B cell (primary cell): ENCODE results near the gene DLGAP5. TPM values are rescaled to one million over a fixed set of nuclear protein-coding genes. Genes with fewer than 3 reads are reported as not detected.

Source experiments
- ATAC-seq: fragments of 200-7000 bp; cut with Tn5 transposase; one replicate; pipeline ENCODE4 v1.10.0; 2021; ENCODE audit warnings: low read depth, mild to moderate bottlenecking, moderate number of reproducible peaks, moderate library complexity
- CTCF ChIA-PET: fragments of 350-600 bp; sonication (Branson Sonifier 250); formaldehyde crosslinking; loops from one replicate; lab custom pipeline; 2021; ENCODE audit warnings: antibody characterized with exemption, inconsistent platforms; lab: Charles Lee
- POLR2A ChIA-PET: fragments of 350-600 bp; sonication (Branson Sonifier 250); formaldehyde crosslinking; loops from one replicate; lab custom pipeline; 2021; ENCODE audit warnings: antibody characterized with exemption; lab: Charles Lee
- DNase-seq: peaks from one replicate; pipeline ENCODE4 v3.0.0; 2013
- H2AFZ ChIP-seq: 2 replicates; pipeline ENCODE4 v1.6.1; 2012; ENCODE audit warnings: mild to moderate bottlenecking, low read depth, low read length; ENCODE audit not compliant: insufficient read depth, poor library complexity, severe bottlenecking
- H3K27ac ChIP-seq, 2 donors: 1 replicate in 1 of 2; 2 replicates in 1 of 2; pipeline ENCODE4 v1.5.1; 2012 to 2013; ENCODE audit warnings: low read length in 2 of 2, mild to moderate bottlenecking in 2 of 2, moderate library complexity in 1 of 2
- H3K27me3 ChIP-seq, 4 experiments: fragments of 200-600 bp in 1 of 4; sonication (generic) in 1 of 4; replicated peaks in 1 of 4; 1 replicate in 2 of 4; 2 replicates in 2 of 4; pipeline versions ENCODE4 v1.6.1 to v1.7.0; 2013 to 2016; ENCODE audit warnings: low read length in 3 of 4, mild to moderate bottlenecking in 2 of 4, mixed read lengths in 1 of 4, moderate library complexity in 1 of 4; ENCODE audit not compliant: insufficient read depth in 4 of 4, control insufficient read depth in 3 of 4; ENCODE audit errors: control extremely low read depth in 1 of 4
- H3K36me3 ChIP-seq, 2 experiments: replicated peaks in 1 of 2; 1 replicate in 1 of 2; 2 replicates in 1 of 2; pipeline versions ENCODE4 v1.6.1 to v1.7.1; 2013; ENCODE audit warnings: low read length in 1 of 2; ENCODE audit not compliant: insufficient read depth in 2 of 2, control insufficient read depth in 1 of 2; ENCODE audit errors: control extremely low read depth in 1 of 2, extremely low read depth in 1 of 2
- H3K4me1 ChIP-seq, 2 donors: fragments of 200-600 bp in 1 of 2; sonication (generic) in 1 of 2; 1 replicate in 1 of 2; 2 replicates in 1 of 2; pipeline versions ENCODE4 v1.5.1 to v1.6.1; 2013 to 2017; ENCODE audit warnings: low read length in 2 of 2; ENCODE audit not compliant: control insufficient read depth in 2 of 2, insufficient read depth in 2 of 2
- H3K4me2 ChIP-seq: replicated peaks from 2 replicates; pipeline ENCODE3; 2012; ENCODE audit warnings: mild to moderate bottlenecking, low read depth, low read length; ENCODE audit not compliant: poor library complexity, severe bottlenecking
- H3K4me3 ChIP-seq, 5 experiments: fragments of 200-600 bp in 1 of 5; sonication (generic) in 1 of 5; 1 replicate in 3 of 5; 2 replicates in 2 of 5; pipeline versions ENCODE4 v1.5.1 to v1.7.0; 2011 to 2016; ENCODE audit warnings: low read length in 4 of 5, mild to moderate bottlenecking in 4 of 5, low read depth in 2 of 5, control low read depth in 1 of 5, moderate library complexity in 1 of 5; ENCODE audit not compliant: insufficient read depth in 1 of 5; ENCODE audit errors: control extremely low read depth in 1 of 5, extremely low read depth in 1 of 5
- H3K79me2 ChIP-seq: fragments of 200-600 bp; sonication (generic); one replicate; pipeline ENCODE4 v1.6.0; 2016; ENCODE audit warnings: low read length; ENCODE audit not compliant: control insufficient read depth, insufficient read depth
- H3K9ac ChIP-seq: fragments of 200-600 bp; sonication (generic); 2 replicates; pipeline ENCODE4 v1.6.1; 2017; ENCODE audit warnings: mild to moderate bottlenecking, low read length, moderate library complexity
- H3K9me3 ChIP-seq, 3 donors: one replicate each; pipeline versions ENCODE4 v1.6.1 to v1.7.1; 2013; ENCODE audit warnings: low read length in 2 of 3; ENCODE audit not compliant: control insufficient read depth in 2 of 3, insufficient read depth in 1 of 3; ENCODE audit errors: control extremely low read depth in 1 of 3
- H4K20me1 ChIP-seq: 2 replicates; pipeline ENCODE4 v1.6.0; 2012; ENCODE audit warnings: mild to moderate bottlenecking, low read length; ENCODE audit not compliant: insufficient read depth, control insufficient read depth, poor library complexity, severe bottlenecking
- H3K27ac Mint-ChIP-seq: one replicate; pipeline ENCODE4 v1.8.0; 2021; ENCODE audit warnings: mixed read lengths
- H3K27me3 Mint-ChIP-seq: one replicate; pipeline ENCODE4 v1.8.0; 2021; ENCODE audit warnings: mixed read lengths
- H3K4me1 Mint-ChIP-seq: one replicate; pipeline ENCODE4 v1.8.0; 2021; ENCODE audit warnings: mixed read lengths
- H3K4me3 Mint-ChIP-seq: one replicate; pipeline ENCODE4 v1.8.0; 2021; ENCODE audit warnings: mixed read lengths
- H3K9me3 Mint-ChIP-seq: one replicate; pipeline ENCODE4 v1.8.0; 2022; ENCODE audit warnings: mixed read lengths; ENCODE audit not compliant: insufficient read depth
- EZH2 ChIP-seq: IDR thresholded peaks from 2 replicates; pipeline ENCODE4 v1.6.1; 2012; ENCODE audit warnings: borderline replicate concordance, low read depth, mild to moderate bottlenecking, moderate library complexity, low read length; ENCODE audit not compliant: insufficient read depth, poor library complexity, severe bottlenecking
- WGBS: methylation state at CpG from one replicate; pipeline ENCODE4 v1.1.5; 2013; ENCODE audit warnings: missing lambda C conversion rate; ENCODE audit not compliant: insufficient coverage; 5-methylcytosine and 5-hydroxymethylcytosine counted together
- intact Hi-C: fragments of 100-400 bp; cut with micrococcal nuclease; formaldehyde crosslinking; loops from one replicate; pipeline ENCODE4 v1.10.0; 2022
- polyA plus RNA-seq: library from polyadenylated mRNA; depleted of rRNA; stranded (reverse); fragments of >200 nt; gene quantifications from 2 replicates; pipeline ENCODE4 v1.2.3, GENCODE V29; 2012
- total RNA-seq, 2 donors: library from RNA; stranded (reverse); fragments of 120-200 nt in 1 of 2; gene quantifications; 1 replicate in 1 of 2; 2 replicates in 1 of 2; pipeline versions ENCODE4 v1.2.3 to v1.2.4, GENCODE V29; 2013 to 2022
- TF ChIP-seq, protein P1 (sequence below): fragments of 200-600 bp; IDR thresholded peaks from one replicate; pipeline ENCODE4 v1.8.0; 2022; ENCODE audit warnings: antibody characterized with exemption, mild to moderate bottlenecking

The DLGAP5 gene
- total and polyA plus RNA-seq, 2 donors (not counting 1 experiment from before 2014, with no cell fraction given), result 0.12 TPM; not detected in 1

DNA sequence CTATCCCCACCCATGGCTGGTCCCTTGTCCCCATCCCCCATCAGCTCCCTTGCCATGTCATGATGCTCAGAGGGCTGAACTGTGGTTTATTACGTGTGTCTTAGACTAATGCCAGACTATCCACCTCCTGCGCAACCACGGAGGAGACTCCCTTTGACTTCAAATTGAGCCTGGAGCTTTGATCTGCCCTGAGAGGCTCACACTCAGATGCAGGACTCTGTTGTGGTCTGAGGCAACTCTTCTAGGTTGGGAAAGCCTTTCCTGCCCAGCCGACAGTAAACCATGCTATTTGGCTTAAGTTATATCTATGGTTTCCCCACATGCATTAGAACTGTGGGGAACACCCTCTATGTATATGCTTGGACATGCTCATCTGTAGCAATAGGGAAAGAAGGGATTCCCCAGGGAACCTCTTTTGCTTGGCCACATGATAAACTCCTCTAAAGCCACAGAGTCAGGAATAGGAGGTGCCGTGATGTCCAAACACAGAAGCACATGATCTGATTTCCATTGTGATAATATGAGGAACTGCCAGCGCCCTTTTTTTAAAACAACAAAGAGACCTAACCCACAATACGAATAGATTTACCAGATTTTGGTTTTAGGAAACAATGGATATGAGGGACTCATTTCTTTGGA, 73.5 kb downstream of the DLGAP5 start:
- ATAC-seq, result no peak
- no peak overlapping the region for H3K4me3 ChIP-seq
- ChIA-PET POLR2A (interaction anchor here (0.8 kb wide), 1 partner anchor 15 kb away, joined by 5 read pairs; no protein-coding TSS in a partner anchor), CTCF (interaction anchor here (0.6 kb wide), 1 partner anchor 42 kb away, joined by 4 read pairs; no protein-coding TSS in a partner anchor)
- H2AFZ ChIP-seq, result no peak overlapping the region
- no peaks in the 10 kb centered on the region for H3K36me3 ChIP-seq
- H3K9ac ChIP-seq, result no peak overlapping the region
- H3K9me3 ChIP-seq, result no peaks in the 10 kb centered on the region
- H4K20me1 ChIP-seq, result no peaks in the 10 kb centered on the region
- H3K4me2 ChIP-seq, result no peak overlapping the region
- no peak for DNase-seq
- H3K4me1 ChIP-seq, result no peaks in the 10 kb centered on the region
- Mint-ChIP-seq H3K9me3 (no peaks in the 10 kb centered on the region), H3K27me3 (peaks cover 7% of the 10 kb centered on the region), H3K4me3 (no peak overlapping the region), H3K4me1 (no peaks in the 10 kb centered on the region), H3K27ac (no peak overlapping the region)
- 100% methylated on average over 2 of the region's 7 CpGs for WGBS
- H3K27ac ChIP-seq, result no peak overlapping the region
- H3K27me3 ChIP-seq, result no peaks in the 10 kb centered on the region
- TF ChIP-seq, protein P1, sequence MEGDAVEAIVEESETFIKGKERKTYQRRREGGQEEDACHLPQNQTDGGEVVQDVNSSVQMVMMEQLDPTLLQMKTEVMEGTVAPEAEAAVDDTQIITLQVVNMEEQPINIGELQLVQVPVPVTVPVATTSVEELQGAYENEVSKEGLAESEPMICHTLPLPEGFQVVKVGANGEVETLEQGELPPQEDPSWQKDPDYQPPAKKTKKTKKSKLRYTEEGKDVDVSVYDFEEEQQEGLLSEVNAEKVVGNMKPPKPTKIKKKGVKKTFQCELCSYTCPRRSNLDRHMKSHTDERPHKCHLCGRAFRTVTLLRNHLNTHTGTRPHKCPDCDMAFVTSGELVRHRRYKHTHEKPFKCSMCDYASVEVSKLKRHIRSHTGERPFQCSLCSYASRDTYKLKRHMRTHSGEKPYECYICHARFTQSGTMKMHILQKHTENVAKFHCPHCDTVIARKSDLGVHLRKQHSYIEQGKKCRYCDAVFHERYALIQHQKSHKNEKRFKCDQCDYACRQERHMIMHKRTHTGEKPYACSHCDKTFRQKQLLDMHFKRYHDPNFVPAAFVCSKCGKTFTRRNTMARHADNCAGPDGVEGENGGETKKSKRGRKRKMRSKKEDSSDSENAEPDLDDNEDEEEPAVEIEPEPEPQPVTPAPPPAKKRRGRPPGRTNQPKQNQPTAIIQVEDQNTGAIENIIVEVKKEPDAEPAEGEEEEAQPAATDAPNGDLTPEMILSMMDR, result no peak
- no peak for TF ChIP-seq EZH2
- intact Hi-C loops, result no loop called here
- no peaks in the 10 kb centered on the region for H3K79me2 ChIP-seq

DNA sequence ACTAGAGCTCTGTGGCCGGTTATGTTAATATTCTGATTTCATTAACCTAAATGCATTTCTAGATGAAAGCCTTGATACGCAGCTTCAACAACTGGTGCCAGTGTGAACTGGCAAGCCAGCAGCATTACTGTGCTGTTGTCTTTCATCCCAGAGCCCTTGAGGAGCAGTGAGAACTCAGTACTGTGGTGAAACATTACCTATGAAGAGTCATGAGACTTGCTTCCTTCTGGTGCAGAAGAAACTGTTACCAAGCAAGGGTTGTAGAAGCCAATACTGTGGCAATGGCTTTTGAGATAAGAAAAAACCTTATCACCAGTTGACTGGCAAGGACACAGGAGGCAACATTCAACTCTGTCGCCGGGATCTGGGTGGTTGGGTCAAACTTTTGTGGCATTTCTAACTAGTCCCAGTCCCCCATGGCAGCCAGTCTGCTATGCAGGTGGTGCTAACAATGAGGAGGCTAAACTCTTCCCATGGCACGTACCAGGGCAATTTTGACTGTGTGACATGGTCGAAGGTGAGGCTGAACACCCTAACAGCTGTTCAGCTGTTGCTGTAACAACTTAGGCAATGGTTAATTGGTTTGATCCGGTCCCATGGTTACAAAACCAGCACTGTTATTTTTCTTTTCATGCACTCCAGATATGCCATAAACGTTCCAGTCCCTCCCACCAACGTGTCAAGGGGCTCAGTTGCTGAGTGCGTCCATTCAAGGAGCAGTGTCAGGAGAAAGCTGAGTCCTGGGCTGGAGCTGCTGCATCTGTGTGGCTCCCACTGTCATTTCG, 74.9 kb downstream of the DLGAP5 start:
- H3K4me2 ChIP-seq, result no peak overlapping the region
- H3K4me3 Mint-ChIP-seq, result no peak overlapping the region
- ATAC-seq, result no peak
- no peak overlapping the region for H3K4me3 ChIP-seq
- H3K36me3 ChIP-seq, result no peaks in the 10 kb centered on the region
- H3K9me3 ChIP-seq, result no peaks in the 10 kb centered on the region
- no peak overlapping the region for H3K9ac ChIP-seq
- no peak overlapping the region for H3K27ac ChIP-seq
- DNase-seq, result no peak
- POLR2A ChIA-PET, result no interaction called here
- no peak overlapping the region for H2AFZ ChIP-seq
- no peaks in the 10 kb centered on the region for H3K27me3 ChIP-seq
- peaks cover 4% of the 10 kb centered on the region for H3K27me3 Mint-ChIP-seq
- H3K9me3 Mint-ChIP-seq, result no peaks in the 10 kb centered on the region
- 85% methylated on average over 8 of the region's 11 CpGs for WGBS
- no peaks in the 10 kb centered on the region for H3K4me1 Mint-ChIP-seq
- TF ChIP-seq EZH2, result no peak
- TF ChIP-seq, protein P1, result no peak
- CTCF ChIA-PET, result interaction anchor here (0.6 to 1.2 kb wide), 2 partner anchors 15 to 65 kb away, joined by 3 to 4 read pairs; no protein-coding TSS in a partner anchor
- no peaks in the 10 kb centered on the region for H4K20me1 ChIP-seq
- H3K79me2 ChIP-seq, result no peaks in the 10 kb centered on the region
- H3K27ac Mint-ChIP-seq, result no peak overlapping the region
- intact Hi-C loops, result no loop called here
- no peaks in the 10 kb centered on the region for H3K4me1 ChIP-seq
